H9 (cell line): ENCODE results near the gene MBIP. TPM values are rescaled to one million over a fixed set of nuclear protein-coding genes. Genes with fewer than 3 reads are reported as not detected.

Source experiments
- DNase-seq: peaks from one replicate; pipeline ENCODE4 v3.0.0-alpha.2; 2017
- H2AFZ ChIP-seq: one replicate; pipeline ENCODE4 v1.6.1; 2013; ENCODE audit warnings: mild to moderate bottlenecking, low read length, control low read depth, moderate library complexity
- H2AK5ac ChIP-seq: 2 replicates; pipeline ENCODE4 v1.6.1; 2013; ENCODE audit warnings: low read length, control low read depth, mixed read lengths; ENCODE audit not compliant: insufficient read length
- H2BK120ac ChIP-seq: one replicate; pipeline ENCODE4 v1.6.1; 2013; ENCODE audit warnings: low read depth, mild to moderate bottlenecking, low read length, control low read depth, inconsistent platforms; ENCODE audit not compliant: poor library complexity, severe bottlenecking
- H2BK12ac ChIP-seq: 2 replicates; pipeline ENCODE4 v1.6.1; 2013; ENCODE audit warnings: low read length, control low read depth, mixed read lengths, low read depth; ENCODE audit not compliant: insufficient read length
- H2BK15ac ChIP-seq: 2 replicates; pipeline ENCODE4 v1.6.1; 2013; ENCODE audit warnings: low read depth, low read length, control low read depth
- H2BK20ac ChIP-seq: one replicate; pipeline ENCODE4 v1.6.1; 2013; ENCODE audit warnings: low read depth, mild to moderate bottlenecking, low read length, control low read depth, inconsistent platforms; ENCODE audit not compliant: poor library complexity, severe bottlenecking
- H2BK5ac ChIP-seq: 2 replicates; pipeline ENCODE4 v1.6.1; 2013; ENCODE audit warnings: low read length, control low read depth, mixed read lengths; ENCODE audit not compliant: insufficient read length
- H3K14ac ChIP-seq: 2 replicates; pipeline ENCODE4 v1.6.1; 2013; ENCODE audit warnings: low read length, control low read depth; ENCODE audit not compliant: insufficient read depth
- H3K18ac ChIP-seq: 2 replicates; pipeline ENCODE4 v1.6.1; 2013; ENCODE audit warnings: low read depth, mild to moderate bottlenecking, mixed read lengths, low read length, control low read depth; ENCODE audit not compliant: insufficient read length
- H3K23ac ChIP-seq: 2 replicates; pipeline ENCODE4 v1.6.1; 2013; ENCODE audit warnings: low read length, control low read depth, mixed read lengths, low read depth; ENCODE audit not compliant: insufficient read length
- H3K23me2 ChIP-seq: 2 replicates; pipeline ENCODE4 v1.6.1; 2013; ENCODE audit warnings: low read depth, mild to moderate bottlenecking, mixed read lengths, low read length, control low read depth; ENCODE audit not compliant: insufficient read length, poor library complexity, severe bottlenecking
- H3K27ac ChIP-seq: 2 replicates; pipeline ENCODE4 v1.5.1; 2013; ENCODE audit warnings: low read length, control low read depth, mixed read lengths, low read depth; ENCODE audit not compliant: insufficient read length
- H3K27me3 ChIP-seq: 2 replicates; pipeline ENCODE4 v1.6.1; 2013; ENCODE audit warnings: low read length, control low read depth, inconsistent platforms; ENCODE audit not compliant: insufficient read depth
- H3K4ac ChIP-seq: 2 replicates; pipeline ENCODE4 v1.6.1; 2013; ENCODE audit warnings: low read depth, mild to moderate bottlenecking, control low read depth, inconsistent platforms, low read length, moderate library complexity
- H3K4me1 ChIP-seq: 2 replicates; pipeline ENCODE4 v1.6.1; 2013; ENCODE audit warnings: low read length, control low read depth, inconsistent platforms; ENCODE audit not compliant: insufficient read depth
- H3K4me2 ChIP-seq: 2 replicates; pipeline ENCODE4 v1.6.1; 2013; ENCODE audit warnings: low read length, control low read depth, mixed read lengths; ENCODE audit not compliant: insufficient read length, insufficient read depth
- H3K56ac ChIP-seq: 2 replicates; pipeline ENCODE4 v1.6.1; 2013; ENCODE audit warnings: low read depth, mild to moderate bottlenecking, mixed read lengths, low read length, control low read depth; ENCODE audit not compliant: insufficient read length
- H3K79me1 ChIP-seq: 2 replicates; pipeline ENCODE4 v1.6.1; 2013; ENCODE audit warnings: low read depth, mild to moderate bottlenecking, moderate library complexity, low read length, control low read depth, inconsistent platforms; ENCODE audit not compliant: insufficient read depth, poor library complexity, severe bottlenecking
- H3K79me2 ChIP-seq: 2 replicates; pipeline ENCODE4 v1.6.1; 2013; ENCODE audit warnings: low read length, control low read depth, inconsistent platforms; ENCODE audit not compliant: insufficient read depth
- H3K9ac ChIP-seq: 2 replicates; pipeline ENCODE4 v1.6.1; 2013; ENCODE audit warnings: low read length, control low read depth, mixed read lengths; ENCODE audit not compliant: insufficient read length; ENCODE audit errors: extremely low read depth
- H3K9me3 ChIP-seq: one replicate; pipeline ENCODE4 v1.6.1; 2013; ENCODE audit warnings: low read depth, low read length, inconsistent platforms; ENCODE audit not compliant: control insufficient read depth
- H3T11ph ChIP-seq: one replicate; pipeline ENCODE4 v1.6.1; 2013; ENCODE audit warnings: mild to moderate bottlenecking, low read length, control low read depth, inconsistent platforms
- H4K20me1 ChIP-seq: one replicate; pipeline ENCODE4 v1.6.1; 2013; ENCODE audit not compliant: control insufficient read depth, insufficient read length, insufficient read depth
- H4K5ac ChIP-seq: 2 replicates; pipeline ENCODE4 v1.6.1; 2013; ENCODE audit warnings: low read depth, mild to moderate bottlenecking, mixed read lengths, low read length, control low read depth; ENCODE audit not compliant: insufficient read length
- H4K8ac ChIP-seq: replicated peaks from 2 replicates; pipeline ENCODE4 v1.6.1; 2013; ENCODE audit warnings: low read length, control low read depth, mixed read lengths, low read depth; ENCODE audit not compliant: insufficient read length
- H4K91ac ChIP-seq: 2 replicates; pipeline ENCODE4 v1.6.1; 2013; ENCODE audit warnings: low read depth, mild to moderate bottlenecking, moderate library complexity, mixed read lengths, low read length, control low read depth; ENCODE audit not compliant: insufficient read length
- H3K27ac Mint-ChIP-seq, 3 experiments: 2 replicates in 2 of 3; 3 replicates in 1 of 3; pipeline ENCODE4 v1.8.0; 2020 to 2021; ENCODE audit warnings: mixed read lengths in 3 of 3, mild to moderate bottlenecking in 1 of 3, moderate library complexity in 1 of 3
- H3K27me3 Mint-ChIP-seq: 2 replicates; pipeline ENCODE4 v1.8.0; 2021; ENCODE audit warnings: low read depth, mild to moderate bottlenecking, moderate library complexity, mixed read lengths
- H3K36me3 Mint-ChIP-seq, 3 experiments: 2 replicates in 2 of 3; 3 replicates in 1 of 3; pipeline ENCODE4 v1.8.0; 2020 to 2021; ENCODE audit warnings: low read depth in 3 of 3, mixed read lengths in 3 of 3; ENCODE audit not compliant: insufficient read depth in 1 of 3
- H3K4me1 Mint-ChIP-seq, 2 experiments: 2 replicates each; pipeline ENCODE4 v1.8.0; 2020; ENCODE audit warnings: mixed read lengths in 2 of 2
- H3K4me3 Mint-ChIP-seq, 2 experiments: 2 replicates in 1 of 2; 3 replicates in 1 of 2; pipeline ENCODE4 v1.8.0; 2020 to 2021; ENCODE audit warnings: mild to moderate bottlenecking in 2 of 2, mixed read lengths in 2 of 2, moderate library complexity in 1 of 2
- H3K9me3 Mint-ChIP-seq, 2 experiments: 2 replicates in 1 of 2; 3 replicates in 1 of 2; pipeline ENCODE4 v1.8.0; 2020; ENCODE audit warnings: mild to moderate bottlenecking in 2 of 2, mixed read lengths in 2 of 2, moderate library complexity in 1 of 2
- WGBS: extraction: QIAGEN DNeasy Blood & Tissue Kit; methylation state at CpG from one replicate; pipeline ENCODE4 v1.1.7; 2013; ENCODE audit warnings: missing lambda C conversion rate, low lambda C conversion rate, mixed read lengths; ENCODE audit not compliant: insufficient read length; ENCODE audit errors: extremely low coverage; 5-methylcytosine and 5-hydroxymethylcytosine counted together
- total RNA-seq: library from RNA; stranded (reverse); gene quantifications from 2 replicates; pipeline ENCODE4 v1.2.1, GENCODE V29; 2021
- TF ChIP-seq, protein P1 (sequence below): fragments of 200-600 bp; sonication (generic); conservative IDR thresholded peaks from 3 replicates; pipeline ENCODE4 v1.8.0; 2021; ENCODE audit warnings: antibody characterized with exemption, mild to moderate bottlenecking

The MBIP gene
- total RNA-seq, 1 experiment from 2014 or later, result 29.6 TPM

DNA sequence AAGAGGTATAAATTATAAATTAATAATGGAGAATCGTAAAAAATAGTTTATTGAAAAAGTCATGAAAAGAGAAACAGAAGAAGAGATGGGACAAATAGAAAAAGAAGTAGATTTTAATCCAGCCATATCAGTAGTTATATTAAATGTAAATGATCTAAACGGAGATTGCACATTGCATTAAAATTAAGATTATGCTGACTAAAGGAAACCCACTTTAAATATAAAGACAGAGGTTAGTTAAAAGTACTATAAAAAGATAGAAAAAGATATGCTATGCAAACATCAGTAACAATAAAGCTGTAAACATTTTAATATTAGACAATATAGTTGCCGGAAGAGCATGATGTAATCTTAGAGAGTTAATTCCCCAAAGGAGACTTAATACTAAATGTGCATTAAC is 5.4 kb upstream of the MBIP start:
- Mint-ChIP-seq H3K27me3 (peaks cover 29% of the 10 kb centered on the region), H3K4me1 (peaks cover 0 to 2% of the 10 kb centered on the region in 2 experiments; a peak in 2 of 4 replicates), H3K4me3 (no peak overlapping the region), H3K27ac (no peak overlapping the region), H3K9me3 (peaks cover 0 to 4% of the 10 kb centered on the region in 2 experiments; a peak in 2 of 5 replicates), H3K36me3 (no peaks in the 10 kb centered on the region)
- no peaks in the 10 kb centered on the region for H4K20me1 ChIP-seq
- no peak overlapping the region for H2BK12ac ChIP-seq
- no peak overlapping the region for H3T11ph ChIP-seq
- H3K27me3 ChIP-seq, result no peaks in the 10 kb centered on the region
- no peak overlapping the region for H2AK5ac ChIP-seq
- no peak overlapping the region for H4K91ac ChIP-seq
- no peak for DNase-seq
- H3K14ac ChIP-seq, result no peak overlapping the region
- no peaks in the 10 kb centered on the region for H3K79me2 ChIP-seq
- H3K4me2 ChIP-seq, result no peak overlapping the region
- no peaks in the 10 kb centered on the region for H3K4me1 ChIP-seq
- H3K4ac ChIP-seq, result no peak overlapping the region
- H2AFZ ChIP-seq, result no peak overlapping the region
- no peak overlapping the region for H3K9ac ChIP-seq
- H4K5ac ChIP-seq, result no peak overlapping the region
- no peak overlapping the region for H4K8ac ChIP-seq
- no peak overlapping the region for H3K23ac ChIP-seq
- H3K56ac ChIP-seq, result no peak overlapping the region
- TF ChIP-seq, protein P1, sequence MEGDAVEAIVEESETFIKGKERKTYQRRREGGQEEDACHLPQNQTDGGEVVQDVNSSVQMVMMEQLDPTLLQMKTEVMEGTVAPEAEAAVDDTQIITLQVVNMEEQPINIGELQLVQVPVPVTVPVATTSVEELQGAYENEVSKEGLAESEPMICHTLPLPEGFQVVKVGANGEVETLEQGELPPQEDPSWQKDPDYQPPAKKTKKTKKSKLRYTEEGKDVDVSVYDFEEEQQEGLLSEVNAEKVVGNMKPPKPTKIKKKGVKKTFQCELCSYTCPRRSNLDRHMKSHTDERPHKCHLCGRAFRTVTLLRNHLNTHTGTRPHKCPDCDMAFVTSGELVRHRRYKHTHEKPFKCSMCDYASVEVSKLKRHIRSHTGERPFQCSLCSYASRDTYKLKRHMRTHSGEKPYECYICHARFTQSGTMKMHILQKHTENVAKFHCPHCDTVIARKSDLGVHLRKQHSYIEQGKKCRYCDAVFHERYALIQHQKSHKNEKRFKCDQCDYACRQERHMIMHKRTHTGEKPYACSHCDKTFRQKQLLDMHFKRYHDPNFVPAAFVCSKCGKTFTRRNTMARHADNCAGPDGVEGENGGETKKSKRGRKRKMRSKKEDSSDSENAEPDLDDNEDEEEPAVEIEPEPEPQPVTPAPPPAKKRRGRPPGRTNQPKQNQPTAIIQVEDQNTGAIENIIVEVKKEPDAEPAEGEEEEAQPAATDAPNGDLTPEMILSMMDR, result no peak
- H3K18ac ChIP-seq, result no peak overlapping the region
- H3K23me2 ChIP-seq, result no peaks in the 10 kb centered on the region
- WGBS, result 100% methylated on average over 1 of the region's 3 CpGs
- H2BK15ac ChIP-seq, result no peak overlapping the region
- no peak overlapping the region for H2BK5ac ChIP-seq
- H2BK20ac ChIP-seq, result no peak overlapping the region
- no peak overlapping the region for H2BK120ac ChIP-seq
- no peak overlapping the region for H3K27ac ChIP-seq
- H3K79me1 ChIP-seq, result no peaks in the 10 kb centered on the region
- no peaks in the 10 kb centered on the region for H3K9me3 ChIP-seq
